Colonic mucosa (tissue), 4 donors: ENCODE data around the gene TCEAL4. TPM values are rescaled to one million over a fixed set of nuclear protein-coding genes. Genes with fewer than 3 reads are reported as not detected.

Experiments
- DNase-seq: peaks from one replicate; pipeline ENCODE4 v3.0.0-alpha.2; 2020
- H3K27ac ChIP-seq: fragments of 200-600 bp; one replicate; pipeline ENCODE4 v1.8.0; 2021
- H3K27me3 ChIP-seq: fragments of 200-600 bp; one replicate; pipeline ENCODE4 v1.8.0; 2021
- H3K36me3 ChIP-seq: fragments of 200-600 bp; one replicate; pipeline ENCODE4 v1.8.0; 2021
- H3K4me1 ChIP-seq: fragments of 200-600 bp; one replicate; pipeline ENCODE4 v1.8.0; 2021; ENCODE audit warnings: mild to moderate bottlenecking
- H3K4me3 ChIP-seq: fragments of 200-600 bp; one replicate; pipeline ENCODE4 v1.8.0; 2021
- H3K9ac ChIP-seq, 2 donors: one replicate each; pipeline ENCODE4 v1.7.0; 2013; ENCODE audit warnings: control low read depth in 2 of 2, low read depth in 2 of 2, low read length in 2 of 2
- H3K9me3 ChIP-seq: fragments of 200-600 bp; one replicate; pipeline ENCODE4 v1.8.0; 2021
- CTCF ChIP-seq: fragments of 200-600 bp; IDR thresholded peaks from one replicate; pipeline ENCODE4 v1.8.0; 2022; ENCODE audit warnings: antibody characterized with exemption, mild to moderate bottlenecking
- intact Hi-C: fragments of 100-400 bp; cut with DNase I; formaldehyde crosslinking; loops from one replicate; pipeline ENCODE4 v1.14.1; 2022
- total RNA-seq, 2 donors: library from RNA; stranded (reverse); fragmentation: NEBNext Ultra II Directional in 1 of 2; extraction: Animal tissue kit (Norgen Biotek cat#: 25700) in 1 of 2; gene quantifications; one replicate each; pipeline ENCODE4 v1.2.1, GENCODE V29; 2021
- donor health status: healthy.
- donor health status: DM: no; HTN: no; CAD: no.
- donor health status: DM: no; HTN: no; CAD: no.

The TCEAL4 gene
- total RNA-seq, 2 donors from 2014 or later: 19.0 to 21.1 TPM

GRCh38 chrX:103631145-103631544 is 45.8 kb downstream of the TCEAL4 start:
- no peak overlapping the region for H3K27ac ChIP-seq
- H3K9ac ChIP-seq: no peak overlapping the region
- no peaks in the 10 kb centered on the region for H3K4me1 ChIP-seq
- DNase-seq: no peak
- H3K27me3 ChIP-seq: no peaks in the 10 kb centered on the region
- H3K36me3 ChIP-seq: no peaks in the 10 kb centered on the region
- H3K4me3 ChIP-seq: no peak overlapping the region
- H3K9me3 ChIP-seq: no peaks in the 10 kb centered on the region
- intact Hi-C loops: no loop called here
- no peak for TF ChIP-seq CTCF

- Histone ChIP-seq H3K27ac (no peak overlapping the region), H3K36me3 (no peaks in the 10 kb centered on the region), H3K9me3 (no peaks in the 10 kb centered on the region), H3K27me3 (no peaks in the 10 kb centered on the region), H3K4me3 (no peak overlapping the region), H3K4me1 (no peaks in the 10 kb centered on the region), H3K9ac (no peak overlapping the region)
- TF ChIP-seq CTCF: no peak
- intact Hi-C loops: no loop called here
- DNase-seq: no peak
Observed at GRCh38 chrX:103635436-103635835, 50.1 kb downstream of the TCEAL4 start.

Other genes with a start within 250 kb of the TCEAL4 start
- 10 to 100 TPM; 23.9 to 34.7 TPM for gene TCEAL9, start 229.0 kb upstream of the TCEAL4 start, total RNA-seq
- 10 to 100 TPM; 33.7 to 44.9 TPM for gene BEX3, start 209.0 kb upstream of the TCEAL4 start, total RNA-seq
- gene RAB40A, start 66.0 kb upstream of the TCEAL4 start, total RNA-seq: under 1 TPM; 0.10 to 0.16 TPM
- 1 to 10 TPM; 4.9 to 7.8 TPM for gene TCEAL3, start 22.4 kb downstream of the TCEAL4 start, total RNA-seq
- 10 to 100 TPM; 11.2 to 13.0 TPM for gene TCEAL1, start 43.5 kb downstream of the TCEAL4 start, total RNA-seq
- 100 to 1,000 TPM; 198 to 266 TPM for gene MORF4L2, start 101.2 kb downstream of the TCEAL4 start, total RNA-seq
- gene TMEM31, start 125.4 kb downstream of the TCEAL4 start, total RNA-seq: not detected
- gene PLP1, start 191.3 kb downstream of the TCEAL4 start, total RNA-seq: 10 to 100 TPM in 1 of 2 donors, 1 to 10 TPM in 1; 4.0 to 11.2 TPM
- 1 to 10 TPM in 1 of 2 donors, under 1 TPM in 1; 0.54 to 1.2 TPM for gene RAB9B, start 246.7 kb downstream of the TCEAL4 start, total RNA-seq